Neuronal stem cell (in vitro differentiated cells): Measurements from ENCODE around the gene PDIA5.

Source experiments
- DNase-seq: peaks from one replicate; pipeline ENCODE4 v3.0.0-alpha.2; 2013; ENCODE audit warnings: low spot score
- H2AFZ ChIP-seq: one replicate; pipeline ENCODE4 v1.6.1; 2013; ENCODE audit warnings: mild to moderate bottlenecking, low read length, inconsistent platforms
- H2AK5ac ChIP-seq: 2 replicates; pipeline ENCODE4 v1.6.1; 2013; ENCODE audit warnings: low read depth, mild to moderate bottlenecking, inconsistent platforms, low read length, moderate library complexity, mixed read lengths
- H2BK120ac ChIP-seq: 2 replicates; pipeline ENCODE4 v1.6.1; 2013; ENCODE audit warnings: low read depth, mild to moderate bottlenecking, inconsistent platforms, low read length, moderate library complexity, mixed read lengths
- H2BK12ac ChIP-seq: one replicate; pipeline ENCODE4 v1.6.1; 2013; ENCODE audit warnings: low read length, inconsistent platforms
- H2BK15ac ChIP-seq: 2 replicates; pipeline ENCODE4 v1.6.1; 2013; ENCODE audit warnings: mild to moderate bottlenecking, low read length, inconsistent platforms, mixed read lengths
- H2BK5ac ChIP-seq: one replicate; pipeline ENCODE4 v1.6.1; 2013; ENCODE audit warnings: inconsistent platforms, mild to moderate bottlenecking, low read length, moderate library complexity
- H3K14ac ChIP-seq: one replicate; pipeline ENCODE4 v1.6.1; 2013; ENCODE audit warnings: low read length, inconsistent platforms
- H3K18ac ChIP-seq: 2 replicates; pipeline ENCODE4 v1.6.1; 2013; ENCODE audit warnings: low read length, inconsistent platforms
- H3K23ac ChIP-seq: 2 replicates; pipeline ENCODE4 v1.6.1; 2013; ENCODE audit warnings: low read depth, mild to moderate bottlenecking, mixed read lengths, low read length, inconsistent platforms; ENCODE audit not compliant: poor library complexity
- H3K27ac ChIP-seq: replicated peaks from 3 replicates; pipeline ENCODE4 v1.5.1; 2013; ENCODE audit warnings: low read length, inconsistent platforms
- H3K27me3 ChIP-seq, 3 experiments: 2 replicates each; pipeline ENCODE4 v1.6.1; 2013; ENCODE audit warnings: low read length in 3 of 3, mild to moderate bottlenecking in 2 of 3, inconsistent platforms in 1 of 3, low read depth in 1 of 3, mixed read lengths in 1 of 3, moderate library complexity in 1 of 3; ENCODE audit not compliant: control insufficient read depth in 3 of 3, insufficient read depth in 3 of 3
- H3K36me3 ChIP-seq, 2 donors: replicated peaks in 1 of 2; 2 replicates each; pipeline ENCODE4 v1.6.1; 2013; ENCODE audit warnings: low read length in 2 of 2; ENCODE audit not compliant: control insufficient read depth in 2 of 2, insufficient read depth in 2 of 2
- H3K4ac ChIP-seq: 2 replicates; pipeline ENCODE4 v1.6.1; 2013; ENCODE audit warnings: inconsistent platforms, mild to moderate bottlenecking, low read length, moderate library complexity
- H3K4me1 ChIP-seq, 2 donors: 1 replicate in 1 of 2; 2 replicates in 1 of 2; pipeline ENCODE4 v1.6.1; 2013; ENCODE audit warnings: low read length in 2 of 2, low read depth in 1 of 2; ENCODE audit not compliant: control insufficient read depth in 2 of 2, insufficient read depth in 1 of 2
- H3K4me2 ChIP-seq: one replicate; pipeline ENCODE4 v1.6.1; 2013; ENCODE audit warnings: mild to moderate bottlenecking, low read length, inconsistent platforms; ENCODE audit not compliant: insufficient read depth, poor library complexity, severe bottlenecking
- H3K4me3 ChIP-seq, 2 donors: 2 replicates each; pipeline ENCODE4 v1.5.1; 2013; ENCODE audit warnings: low read length in 2 of 2, mild to moderate bottlenecking in 2 of 2, inconsistent platforms in 1 of 2, moderate library complexity in 1 of 2
- H3K79me1 ChIP-seq: one replicate; pipeline ENCODE4 v1.6.1; 2013; ENCODE audit warnings: low read depth, mild to moderate bottlenecking, inconsistent platforms, low read length, moderate library complexity
- H3K9ac ChIP-seq: one replicate; pipeline ENCODE4 v1.6.1; 2013; ENCODE audit warnings: mild to moderate bottlenecking, low read depth, low read length, inconsistent platforms; ENCODE audit not compliant: poor library complexity
- H3K9me3 ChIP-seq, 2 donors: replicated peaks in 1 of 2; 2 replicates each; pipeline versions ENCODE3 to v1.6.1; 2013; ENCODE audit warnings: low read length in 2 of 2, mild to moderate bottlenecking in 2 of 2, inconsistent platforms in 1 of 2, low read depth in 1 of 2, mixed read lengths in 1 of 2, moderate library complexity in 1 of 2; ENCODE audit not compliant: control insufficient read depth in 2 of 2, insufficient read depth in 1 of 2
- H4K8ac ChIP-seq: one replicate; pipeline ENCODE4 v1.6.1; 2013; ENCODE audit warnings: low read depth, mild to moderate bottlenecking, inconsistent platforms, low read length, moderate library complexity
- H4K91ac ChIP-seq: one replicate; pipeline ENCODE4 v1.6.1; 2013; ENCODE audit warnings: low read length, low read depth, mild to moderate bottlenecking, inconsistent platforms; ENCODE audit not compliant: poor library complexity
- WGBS, 2 donors: extraction: QIAGEN DNeasy Blood & Tissue Kit; methylation state at CpG; one replicate each; pipeline ENCODE4 v1.1.7; 2013; ENCODE audit warnings: missing lambda C conversion rate in 2 of 2, mixed read lengths in 1 of 2; ENCODE audit not compliant: insufficient read length in 2 of 2, insufficient replicate concordance in 1 of 2; ENCODE audit errors: extremely low coverage in 2 of 2; 5-methylcytosine and 5-hydroxymethylcytosine counted together

PDIA5 gene

DNA sequence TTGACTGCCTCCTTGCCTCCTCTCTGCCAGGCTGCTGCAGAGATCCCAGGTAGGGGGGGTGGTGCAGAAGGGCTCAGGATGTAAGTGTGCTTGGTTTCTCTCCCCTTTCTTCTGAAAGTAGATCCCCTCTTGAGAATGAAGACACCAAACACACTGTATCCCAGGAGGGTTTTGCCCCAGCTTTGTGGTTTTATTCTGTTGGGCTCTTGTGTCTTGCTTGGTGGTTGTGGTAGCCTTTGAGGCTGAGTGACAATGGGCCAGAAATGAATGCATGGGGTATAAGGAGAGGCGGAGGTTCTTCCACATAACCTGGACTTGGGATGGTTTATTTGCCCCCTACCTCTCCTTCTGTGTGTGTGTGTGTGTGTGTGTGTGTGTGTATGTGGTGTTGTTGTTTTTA, 5.7 kb downstream of the PDIA5 start:
- no CpG with 5 or more reads among the region's 1 CpG for WGBS, 2 donors
- no peak overlapping the region for H3K4ac ChIP-seq
- H2AK5ac ChIP-seq: no peak overlapping the region
- no peak overlapping the region for H2BK12ac ChIP-seq
- no peak overlapping the region for H2AFZ ChIP-seq
- H3K14ac ChIP-seq: no peak overlapping the region
- H3K27me3 ChIP-seq: peaks cover 0 to 14% (median 2%) of the 10 kb centered on the region in 3 experiments
- no peak overlapping the region for H4K8ac ChIP-seq
- H3K4me3 ChIP-seq: no peak overlapping the region
- H2BK15ac ChIP-seq: no peak overlapping the region
- no peaks in the 10 kb centered on the region for H3K9me3 ChIP-seq
- H3K23ac ChIP-seq: no peak overlapping the region
- peaks cover 5 to 13% of the 10 kb centered on the region in 2 donors for H3K4me1 ChIP-seq
- H3K79me1 ChIP-seq: no peaks in the 10 kb centered on the region
- H3K27ac ChIP-seq: no peak overlapping the region
- H3K4me2 ChIP-seq: no peak overlapping the region
- no peak overlapping the region for H2BK120ac ChIP-seq
- H3K9ac ChIP-seq: no peak overlapping the region
- no peak for DNase-seq
- no peak overlapping the region for H3K18ac ChIP-seq
- H2BK5ac ChIP-seq: no peak overlapping the region
- H3K36me3 ChIP-seq: no peaks in the 10 kb centered on the region
- H4K91ac ChIP-seq: no peak overlapping the region

DNA sequence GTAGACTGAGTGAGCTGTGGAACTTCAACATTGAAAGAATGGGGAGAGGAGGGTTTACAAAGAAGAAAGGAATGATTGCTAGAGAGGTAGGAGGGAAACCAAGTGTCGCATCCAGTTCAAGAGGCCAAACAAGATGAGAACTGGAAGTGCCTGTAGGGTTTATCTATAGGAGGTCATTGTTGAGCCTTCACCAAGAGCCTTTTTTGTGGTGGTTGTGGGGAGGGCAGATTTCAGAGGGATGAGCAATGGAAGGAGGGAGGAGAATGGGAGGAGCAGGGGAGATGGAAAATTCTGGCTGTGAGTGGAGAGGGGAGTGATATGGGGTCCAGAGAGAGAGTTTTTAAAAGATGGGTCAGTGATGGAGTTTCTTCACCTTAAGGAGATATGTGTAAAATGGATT, 8.5 kb downstream of the PDIA5 start:
- H2AK5ac ChIP-seq: no peak overlapping the region
- H4K91ac ChIP-seq: no peak overlapping the region
- no CpG with 5 or more reads among the region's 1 CpG for WGBS, 2 donors
- H3K4me1 ChIP-seq: peaks cover 2 to 3% of the 10 kb centered on the region in 2 donors
- H3K18ac ChIP-seq: no peak overlapping the region
- H2AFZ ChIP-seq: no peak overlapping the region
- H3K79me1 ChIP-seq: no peaks in the 10 kb centered on the region
- H3K27ac ChIP-seq: no peak overlapping the region
- DNase-seq: no peak
- no peak overlapping the region for H3K14ac ChIP-seq
- H3K9ac ChIP-seq: no peak overlapping the region
- no peak overlapping the region for H2BK120ac ChIP-seq
- H3K4me2 ChIP-seq: no peak overlapping the region
- no peak overlapping the region for H3K23ac ChIP-seq
- H3K9me3 ChIP-seq: no peaks in the 10 kb centered on the region
- H4K8ac ChIP-seq: no peak overlapping the region
- H2BK5ac ChIP-seq: no peak overlapping the region
- H3K4me3 ChIP-seq: no peak overlapping the region
- no peaks in the 10 kb centered on the region for H3K36me3 ChIP-seq
- no peak overlapping the region for H3K4ac ChIP-seq
- H2BK15ac ChIP-seq: no peak overlapping the region
- H2BK12ac ChIP-seq: no peak overlapping the region
- H3K27me3 ChIP-seq: no peaks in the 10 kb centered on the region

- Histone ChIP-seq H3K23ac (no peak overlapping the region), H3K9ac (no peak overlapping the region), H3K4ac (no peak overlapping the region), H3K4me1 (peaks cover 2 to 3% of the 10 kb centered on the region in 2 donors), H4K8ac (no peak overlapping the region), H3K4me3 (no peak overlapping the region), H3K36me3 (no peaks in the 10 kb centered on the region), H2AK5ac (no peak overlapping the region), H3K9me3 (no peaks in the 10 kb centered on the region), H3K14ac (no peak overlapping the region), H3K79me1 (no peaks in the 10 kb centered on the region), H3K18ac (no peak overlapping the region), H2BK5ac (no peak overlapping the region), H4K91ac (no peak overlapping the region), H2BK12ac (no peak overlapping the region), H2BK120ac (no peak overlapping the region), H2BK15ac (no peak overlapping the region), H2AFZ (no peak overlapping the region), H3K4me2 (no peak overlapping the region), H3K27ac (no peak overlapping the region), H3K27me3 (no peaks in the 10 kb centered on the region)
- WGBS, 2 donors: no CpG with 5 or more reads among the region's 4 CpGs
- no peak for DNase-seq
These were observed 9.3 kb downstream of the PDIA5 start for GRCh38 chr3:123076112-123076495.

GRCh38 chr3:123076496-123077418, 9.9 kb downstream of the PDIA5 start:
- Histone ChIP-seq H2BK120ac (no peak overlapping the region), H3K4me1 (peaks cover 2 to 3% of the 10 kb centered on the region in 2 donors), H2BK5ac (no peak overlapping the region), H3K4me3 (no peak overlapping the region), H3K27ac (no peak overlapping the region), H3K9ac (no peak overlapping the region), H3K4ac (no peak overlapping the region), H3K18ac (no peak overlapping the region), H3K27me3 (no peaks in the 10 kb centered on the region), H3K14ac (no peak overlapping the region), H3K79me1 (no peaks in the 10 kb centered on the region), H3K4me2 (no peak overlapping the region), H2BK15ac (no peak overlapping the region), H3K9me3 (no peaks in the 10 kb centered on the region), H2BK12ac (no peak overlapping the region), H3K23ac (no peak overlapping the region), H3K36me3 (no peaks in the 10 kb centered on the region), H2AK5ac (no peak overlapping the region), H4K91ac (no peak overlapping the region), H4K8ac (no peak overlapping the region), H2AFZ (no peak overlapping the region)
- WGBS, 2 donors: no CpG with 5 or more reads among the region's 6 CpGs
- no peak for DNase-seq
